GM19043 (cell line): ENCODE data around the gene LPIN1.
"Not testable (repeated sequence)": the region's sequence is repeated elsewhere in the genome, so short reads cannot be mapped to it uniquely, and the experiment has no call there.

Source experiments
- ATAC-seq: cut with Tn5 transposase; IDR thresholded peaks from one replicate; pipeline ENCODE4 v1.9.1; 2021; ENCODE audit warnings: low read depth; ENCODE audit not compliant: unreplicated experiment

The LPIN1 gene

DNA sequence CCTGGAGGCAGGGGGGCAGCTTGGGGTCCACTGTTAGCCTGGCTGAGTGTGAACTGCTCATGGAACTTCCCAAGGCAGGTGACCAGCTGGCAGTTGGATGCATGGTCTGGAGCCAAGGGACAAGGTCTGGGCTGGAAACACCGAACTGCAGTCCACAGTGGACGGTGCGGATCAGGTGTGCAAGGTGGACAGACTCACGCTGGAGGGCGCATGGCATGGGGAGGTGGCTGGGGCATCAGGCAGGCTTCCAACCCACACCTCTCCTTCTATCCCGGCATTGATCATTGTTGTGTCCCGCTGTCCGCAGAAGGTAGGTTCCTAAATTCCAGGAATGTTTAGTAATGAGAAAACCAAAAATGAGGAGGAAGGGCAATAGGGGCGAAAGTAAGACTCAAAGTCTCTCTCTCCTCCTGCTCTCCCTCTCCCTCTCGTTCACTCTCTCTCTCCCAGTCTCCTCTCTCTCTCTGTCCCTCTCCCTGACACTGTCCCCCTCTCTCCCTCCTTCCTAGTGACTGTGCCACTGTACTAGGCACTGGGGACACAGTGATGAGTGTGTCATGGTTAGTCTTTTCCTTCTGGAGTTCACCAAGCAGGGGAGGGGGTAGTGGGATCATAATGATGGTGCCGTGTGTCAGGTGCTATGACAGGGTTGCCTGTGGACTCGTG is 30.3 kb upstream of the LPIN1 start:
- ATAC-seq: no peak

GRCh38 chr2:11716689-11717321 is 29.6 kb upstream of the LPIN1 start:
- no peak for ATAC-seq

DNA sequence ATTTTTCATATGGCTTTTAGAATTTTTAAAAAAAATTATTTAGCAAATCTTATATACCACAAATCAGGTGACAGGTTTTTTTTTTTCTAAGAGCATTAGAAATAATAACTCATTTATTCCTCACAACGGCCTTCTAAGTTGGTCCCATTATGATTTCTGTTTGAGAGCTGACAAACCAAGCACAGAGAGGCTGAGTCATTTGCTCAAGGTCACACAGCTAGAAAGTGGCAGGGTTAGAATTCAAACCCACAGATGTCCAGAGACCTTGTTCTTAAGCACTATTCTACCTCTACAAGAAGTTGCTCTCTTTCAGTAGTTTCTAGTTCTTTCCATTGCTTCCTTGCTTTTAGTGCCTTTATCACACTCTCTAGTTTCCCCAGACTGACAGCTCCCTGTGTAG is 28.8 kb upstream of the LPIN1 start:
- ATAC-seq: no peak

GRCh38 chr2:11718606-11719005 is 27.8 kb upstream of the LPIN1 start:
- no peak for ATAC-seq

DNA sequence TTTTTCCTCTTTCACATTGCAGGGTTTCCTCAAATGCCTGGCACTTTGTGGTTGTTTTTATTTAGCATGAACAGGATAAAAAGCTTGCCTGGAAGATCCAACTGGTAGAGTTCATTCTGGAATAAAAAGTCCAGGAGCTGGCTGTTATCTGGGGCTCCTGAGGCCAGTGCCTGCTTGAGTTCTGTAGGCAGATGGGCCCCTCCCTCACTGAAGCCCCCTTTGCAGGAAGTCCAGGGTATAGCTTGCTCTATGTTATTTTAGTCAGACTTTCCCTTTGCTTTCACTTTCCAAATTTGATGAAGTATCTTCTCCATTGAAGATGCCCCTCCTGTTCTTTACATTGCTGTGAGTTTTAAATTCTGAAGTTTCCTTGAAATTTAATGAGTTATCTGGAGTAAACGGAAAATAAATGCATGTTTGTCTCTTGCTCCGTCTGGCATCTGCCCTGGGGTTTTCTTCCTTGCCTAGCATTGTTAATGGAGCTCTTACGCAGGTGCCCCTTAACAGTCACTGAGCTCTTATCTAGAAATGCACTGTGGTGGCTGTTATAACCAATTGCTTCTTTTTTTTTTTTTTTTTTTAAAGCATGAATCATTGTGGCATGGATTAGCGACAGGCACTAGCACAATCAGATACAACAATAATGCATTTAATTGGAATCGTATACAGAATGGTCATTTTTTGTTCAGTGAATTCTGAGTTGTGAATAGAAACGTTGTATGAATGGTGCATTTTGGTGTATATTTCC is 27.0 kb upstream of the LPIN1 start:
- no peak for ATAC-seq

DNA sequence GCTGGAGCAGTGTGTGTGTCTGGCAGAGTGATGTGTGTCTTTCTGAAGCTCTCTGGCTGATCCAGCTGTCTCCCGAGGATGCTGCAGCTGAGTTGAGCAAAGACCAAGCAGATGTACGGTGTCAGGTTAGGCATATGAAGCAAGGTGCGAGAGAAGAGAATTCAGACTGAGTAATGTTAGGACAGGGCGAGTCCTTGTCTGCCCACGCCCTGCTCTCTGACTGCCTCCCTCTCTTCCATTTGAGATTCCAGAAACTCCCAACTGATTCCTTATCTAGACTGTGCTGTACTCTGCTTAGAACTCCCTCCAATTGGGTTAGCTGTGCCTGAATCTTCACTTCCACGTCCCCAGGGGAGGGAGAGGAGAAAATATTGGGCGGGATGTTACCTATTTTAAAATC is 25.7 kb upstream of the LPIN1 start:
- ATAC-seq: no peak

- no peak for ATAC-seq
Measured at GRCh38 chr2:11722292-11723060, 24.0 kb upstream of the LPIN1 start.

- no peak for ATAC-seq
Measured at GRCh38 chr2:11723061-11723371, 23.4 kb upstream of the LPIN1 start.

DNA sequence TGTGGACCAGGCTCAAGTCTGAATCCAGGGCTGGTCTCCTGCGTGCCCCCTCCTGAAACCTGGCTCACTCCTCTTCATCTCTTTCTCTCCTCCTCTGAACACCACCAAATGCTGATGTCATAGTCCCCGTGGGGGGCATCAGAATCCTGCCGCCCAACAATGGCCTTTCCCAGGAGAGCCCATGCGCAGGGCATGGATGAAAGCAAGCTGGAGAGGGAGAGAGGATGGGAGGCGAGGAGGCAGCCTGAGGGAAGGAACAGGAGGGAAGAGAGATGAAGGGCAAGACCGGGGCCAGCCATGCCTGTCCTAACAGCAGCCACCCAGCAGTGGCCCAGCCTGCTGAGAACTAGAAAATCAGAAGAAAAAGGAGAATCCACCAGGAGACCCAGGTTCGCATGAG is 22.3 kb upstream of the LPIN1 start:
- ATAC-seq: no peak

GRCh38 chr2:11726384-11726783 is 20.0 kb upstream of the LPIN1 start:
- no peak for ATAC-seq

- ATAC-seq: no peak
Measured at GRCh38 chr2:11729362-11730212, 16.8 kb upstream of the LPIN1 start.

DNA sequence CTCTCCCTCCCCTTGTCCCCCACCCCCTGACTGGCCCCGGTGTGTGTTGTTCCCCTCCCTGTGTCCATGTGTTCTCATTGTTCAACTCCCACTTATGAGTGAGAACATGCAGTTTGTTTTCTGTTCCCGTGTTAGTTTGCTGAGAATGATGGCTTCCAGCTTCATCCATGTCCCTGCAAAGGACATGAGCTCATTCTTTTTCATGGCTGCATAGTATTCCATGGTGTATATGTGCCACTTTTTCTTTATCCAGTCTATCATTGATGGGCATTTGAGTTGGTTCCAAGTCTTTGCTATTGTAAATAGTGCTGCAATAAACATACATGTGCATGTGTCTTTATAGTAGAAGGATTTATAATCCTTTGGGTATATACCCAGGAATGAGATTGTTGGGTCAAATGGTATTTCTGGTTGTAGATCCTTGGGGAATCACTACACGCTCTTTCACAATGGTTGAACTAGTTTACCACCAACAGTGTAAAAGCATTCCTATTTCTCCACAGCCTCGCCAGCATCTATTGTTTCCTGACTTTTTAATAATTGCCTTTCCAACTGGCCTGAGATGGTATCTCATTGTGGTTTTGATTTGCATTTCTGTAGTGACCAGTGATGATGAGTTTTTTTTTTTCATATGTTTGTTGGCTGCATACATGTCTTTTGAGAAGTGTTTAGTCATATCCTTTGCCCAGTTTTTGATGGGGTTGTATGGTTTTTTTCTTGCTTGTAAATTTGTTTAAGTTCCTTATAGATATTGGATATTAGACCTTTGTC is 15.0 kb upstream of the LPIN1 start:
- ATAC-seq: not testable (repeated sequence)

GRCh38 chr2:11732587-11732986 is 13.8 kb upstream of the LPIN1 start:
- ATAC-seq: no peak

DNA sequence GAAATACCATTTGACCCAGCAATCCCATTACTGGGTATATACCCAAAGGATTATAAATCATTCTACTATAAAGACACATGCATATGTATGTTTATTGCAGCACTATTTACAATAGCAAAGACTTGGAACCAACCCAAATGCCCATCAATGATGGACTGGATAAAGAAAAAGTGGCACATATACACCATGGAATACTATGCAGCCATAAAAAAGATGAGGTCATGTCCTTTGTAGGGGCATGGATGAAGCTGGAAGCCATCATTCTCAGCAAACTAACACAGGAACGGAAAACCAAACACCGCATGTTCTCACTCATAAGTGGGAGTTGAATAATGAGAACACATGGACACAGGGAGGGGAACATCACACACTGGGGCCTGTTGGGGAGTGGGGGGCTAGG is 8.6 kb upstream of the LPIN1 start:
- not testable (repeated sequence) for ATAC-seq

- ATAC-seq: peak; percentile 83
Measured at GRCh38 chr2:11738589-11739436, 7.6 kb upstream of the LPIN1 start.

DNA sequence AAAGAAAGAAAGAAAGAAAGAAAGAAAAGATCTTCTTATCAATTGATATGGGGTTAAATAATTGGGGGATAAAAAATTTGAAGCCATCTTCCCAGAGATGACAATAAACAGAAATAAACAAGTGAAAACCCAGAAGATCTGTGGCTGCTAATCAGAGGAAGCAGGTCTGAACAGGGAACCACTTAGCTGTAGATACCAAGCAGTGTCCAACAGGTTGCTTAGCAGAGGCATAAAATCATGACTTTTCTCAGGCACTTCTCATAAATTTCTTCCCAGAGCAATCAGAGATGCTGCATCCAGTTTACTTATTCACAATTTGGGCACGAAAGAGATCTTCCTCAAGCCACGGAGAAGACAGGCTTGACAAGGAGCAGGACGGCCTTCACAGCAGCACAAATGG is 5.7 kb upstream of the LPIN1 start:
- no peak for ATAC-seq

DNA sequence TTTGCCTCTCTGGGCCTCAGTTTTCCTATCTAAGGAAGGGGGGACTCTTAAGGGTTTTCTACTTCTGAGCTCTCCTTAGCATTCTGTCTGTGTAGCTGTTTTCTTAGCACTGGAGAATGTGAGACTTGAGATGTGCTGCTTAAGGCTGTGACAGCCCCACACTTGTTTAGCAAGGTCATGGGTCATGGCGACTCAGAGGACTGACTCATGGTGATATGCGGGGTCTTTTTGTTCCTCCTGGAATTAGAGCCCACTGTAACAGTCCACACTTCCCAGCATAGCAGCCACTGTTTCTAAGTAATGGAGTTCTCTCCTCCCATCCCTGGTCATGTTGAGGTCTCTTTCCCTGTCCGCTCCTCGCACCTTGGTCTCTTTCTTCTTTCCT is 4.1 kb upstream of the LPIN1 start:
- ATAC-seq: no peak

DNA sequence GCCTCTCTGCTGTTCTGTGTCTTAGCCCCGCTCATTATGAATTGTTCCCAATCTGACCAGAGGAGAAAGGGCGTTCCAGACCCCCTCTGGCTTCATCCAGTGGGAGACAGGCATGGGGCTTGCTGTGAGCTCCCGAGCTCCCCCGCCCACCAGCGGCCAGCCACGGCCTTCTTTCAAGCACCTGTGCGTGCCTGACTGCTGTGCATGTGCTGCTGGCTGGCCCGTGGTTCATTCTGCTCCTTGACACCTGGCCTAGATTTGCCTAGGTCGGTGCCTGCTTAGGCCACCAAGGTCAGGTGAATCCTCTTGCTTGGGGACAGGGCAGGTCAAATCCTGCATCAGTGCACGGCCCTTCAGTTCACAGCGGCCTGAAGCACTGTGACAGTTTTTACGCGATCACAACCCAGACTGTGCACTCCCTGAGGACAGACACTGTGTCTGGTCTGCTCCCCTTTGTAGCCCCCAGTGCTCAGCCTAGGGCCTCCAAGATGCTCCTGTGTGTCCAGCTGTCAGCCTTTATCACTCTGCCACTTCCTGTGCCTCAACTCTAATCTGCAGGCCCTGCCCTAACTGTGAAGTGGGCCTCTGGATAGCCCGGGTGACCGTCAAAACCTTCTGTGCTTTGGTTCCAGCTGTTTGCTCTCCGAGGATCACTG is 3.6 kb upstream of the LPIN1 start:
- no peak for ATAC-seq
